Measurements from ENCODE around the gene F10. TPM values are rescaled to one million over a fixed set of nuclear protein-coding genes. Genes with fewer than 3 reads are reported as not detected.
A peak's percentile ranks its signal among the peaks of the same experiment; 100 is the strongest.

The F10 gene
- total RNA-seq, 1 donor from 2014 or later, result 3.5 TPM

- H3K36me3 ChIP-seq, result no peaks in the 10 kb centered on the region
- H3K4me1 ChIP-seq, result peaks cover 23% of the 10 kb centered on the region
- no peaks in the 10 kb centered on the region for H3K9me3 ChIP-seq (replicated peaks)
- H3K27ac ChIP-seq (replicated peaks), result peak overlapping the region; percentile 90
- intact Hi-C loops (cut with micrococcal nuclease), result no loop called here
- H3K4me3 ChIP-seq, result peak overlapping the region; percentile 67
- H3K27me3 ChIP-seq (ENCODE audit: low read depth), result peaks cover 3% of the 10 kb centered on the region
- TF ChIP-seq, protein P1, sequence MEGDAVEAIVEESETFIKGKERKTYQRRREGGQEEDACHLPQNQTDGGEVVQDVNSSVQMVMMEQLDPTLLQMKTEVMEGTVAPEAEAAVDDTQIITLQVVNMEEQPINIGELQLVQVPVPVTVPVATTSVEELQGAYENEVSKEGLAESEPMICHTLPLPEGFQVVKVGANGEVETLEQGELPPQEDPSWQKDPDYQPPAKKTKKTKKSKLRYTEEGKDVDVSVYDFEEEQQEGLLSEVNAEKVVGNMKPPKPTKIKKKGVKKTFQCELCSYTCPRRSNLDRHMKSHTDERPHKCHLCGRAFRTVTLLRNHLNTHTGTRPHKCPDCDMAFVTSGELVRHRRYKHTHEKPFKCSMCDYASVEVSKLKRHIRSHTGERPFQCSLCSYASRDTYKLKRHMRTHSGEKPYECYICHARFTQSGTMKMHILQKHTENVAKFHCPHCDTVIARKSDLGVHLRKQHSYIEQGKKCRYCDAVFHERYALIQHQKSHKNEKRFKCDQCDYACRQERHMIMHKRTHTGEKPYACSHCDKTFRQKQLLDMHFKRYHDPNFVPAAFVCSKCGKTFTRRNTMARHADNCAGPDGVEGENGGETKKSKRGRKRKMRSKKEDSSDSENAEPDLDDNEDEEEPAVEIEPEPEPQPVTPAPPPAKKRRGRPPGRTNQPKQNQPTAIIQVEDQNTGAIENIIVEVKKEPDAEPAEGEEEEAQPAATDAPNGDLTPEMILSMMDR (IDR thresholded peaks at IDR 0.05; ENCODE audit: borderline replicate concordance), result no peak
- DNase-seq, result no peak
Observed at GRCh38 chr13:113151745-113152690, 29.4 kb downstream of the F10 start.

- TF ChIP-seq, protein P1 (IDR thresholded peaks at IDR 0.05; ENCODE audit: borderline replicate concordance), result no peak
- Histone ChIP-seq H3K4me3 (peak overlapping the region; percentile 67), H3K27ac (replicated peaks) (peak overlapping the region; percentile 90)
Observed at GRCh38 chr13:113152691-113152983, 30.0 kb downstream of the F10 start.

DNA sequence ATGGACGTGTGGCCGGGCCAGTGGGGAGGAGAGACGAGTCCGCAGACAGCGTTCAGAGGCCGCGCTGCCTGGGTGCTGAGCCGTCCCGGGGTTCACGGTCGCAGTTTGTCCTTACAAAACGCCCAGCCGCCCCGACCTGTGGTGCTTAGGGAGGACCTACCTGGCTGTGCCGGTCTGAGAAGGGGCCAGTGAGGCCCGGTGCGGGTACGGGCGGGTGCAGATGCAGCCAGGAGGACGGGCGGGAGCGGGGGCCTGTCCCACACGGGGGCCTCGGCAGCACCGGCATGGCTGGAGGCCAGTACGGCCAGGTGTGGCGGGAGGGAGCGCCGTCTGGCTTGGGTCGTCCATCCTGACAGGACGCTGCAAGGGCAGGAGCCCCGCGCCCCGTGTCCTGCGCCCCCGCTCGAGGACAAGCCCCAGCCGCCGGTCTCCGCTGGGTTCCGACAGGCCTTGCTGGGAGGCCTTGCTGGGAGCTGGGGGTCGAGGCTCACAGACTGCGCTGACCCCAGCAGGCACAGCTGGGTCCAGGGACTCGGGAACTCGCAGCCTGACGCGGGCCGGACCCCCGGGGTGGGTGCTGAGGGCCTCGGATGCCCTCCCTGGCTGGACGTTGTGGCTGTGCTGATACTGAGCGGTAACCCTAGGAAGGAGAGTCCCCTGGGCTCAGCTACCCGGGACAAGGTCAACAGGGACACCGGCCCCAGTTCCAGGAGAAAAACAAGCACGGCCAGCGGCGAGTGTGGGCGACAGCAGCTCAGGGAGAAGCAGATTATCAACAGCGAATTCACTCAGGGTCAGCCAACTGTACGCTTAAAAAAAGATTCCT lies 30.6 kb downstream of the F10 start:
- TF ChIP-seq, protein P1 (IDR thresholded peaks at IDR 0.05; ENCODE audit: borderline replicate concordance), result no peak
- intact Hi-C loops (cut with micrococcal nuclease), result no loop called here

More at GRCh38 chr13:113152691-113152983, 30.0 kb downstream of the F10 start:
- no peak for DNase-seq
- H3K27me3 ChIP-seq (ENCODE audit: low read depth), result peaks cover 3% of the 10 kb centered on the region
- H3K4me1 ChIP-seq, result peaks cover 23% of the 10 kb centered on the region
- intact Hi-C loops (cut with micrococcal nuclease), result no loop called here
- H3K36me3 ChIP-seq, result no peaks in the 10 kb centered on the region
- no peaks in the 10 kb centered on the region for H3K9me3 ChIP-seq (replicated peaks)

DNA sequence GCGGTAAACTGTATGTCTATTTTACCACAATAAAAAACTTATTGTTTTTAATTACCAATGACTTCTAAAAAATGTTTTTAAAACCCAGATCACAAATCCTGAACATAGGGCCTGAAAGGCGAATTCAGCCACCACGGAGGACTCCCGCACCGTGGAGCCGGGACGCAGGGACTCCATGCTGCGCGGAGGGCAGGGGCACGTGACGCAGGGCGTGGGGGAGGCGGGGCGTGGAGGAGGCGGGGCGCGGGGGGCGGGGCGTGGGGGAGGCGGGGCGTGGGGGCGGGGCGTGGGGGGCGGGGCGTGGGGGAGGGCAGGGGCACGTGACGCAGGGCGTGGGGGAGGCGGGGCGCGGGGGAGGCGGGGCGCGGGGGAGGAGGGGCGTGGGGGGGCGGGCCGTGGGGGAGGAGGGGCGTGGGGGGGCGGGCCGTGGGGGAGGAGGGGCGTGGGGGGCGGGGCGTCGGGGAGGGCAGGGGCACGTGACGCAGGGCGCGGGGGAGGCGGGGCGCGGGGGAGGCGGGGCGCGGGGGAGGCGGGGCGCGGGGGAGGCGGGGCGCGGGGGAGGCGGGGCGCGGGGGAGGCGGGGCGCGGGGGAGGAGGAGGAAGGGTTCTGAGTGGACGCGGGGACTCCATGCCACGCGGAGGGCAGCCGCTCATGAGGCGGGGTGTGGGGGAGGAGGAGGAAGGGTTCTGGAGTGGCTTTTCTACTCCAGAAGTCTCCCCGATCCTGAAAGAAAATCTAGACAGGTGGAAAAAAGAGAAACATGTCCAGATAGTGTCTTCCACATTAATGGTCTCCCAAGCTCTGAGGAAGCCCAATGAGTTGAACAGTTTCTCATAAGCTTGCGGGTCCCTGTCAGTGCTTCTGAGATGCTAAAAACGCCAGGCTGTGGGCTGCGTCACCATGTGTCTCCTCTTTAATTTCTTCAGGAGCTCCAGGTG lies 31.5 kb downstream of the F10 start:
- H3K27me3 ChIP-seq (ENCODE audit: low read depth), result peaks cover 11% of the 10 kb centered on the region
- H3K36me3 ChIP-seq, result no peaks in the 10 kb centered on the region
- intact Hi-C loops (cut with micrococcal nuclease), result loop anchor here (2.0 kb wide), 1 partner anchor 33 kb away; no protein-coding TSS in a partner anchor
- peak overlapping the region; percentile 67 for H3K4me3 ChIP-seq
- peak overlapping the region; percentile 90 for H3K27ac ChIP-seq (replicated peaks)
- TF ChIP-seq, protein P1 (IDR thresholded peaks at IDR 0.05; ENCODE audit: borderline replicate concordance), result no peak
- H3K4me1 ChIP-seq, result peaks cover 23% of the 10 kb centered on the region
- peak; percentile 81 for DNase-seq
- no peaks in the 10 kb centered on the region for H3K9me3 ChIP-seq (replicated peaks)

More for the DNA sequence above, 30.6 kb downstream of the F10 start:
- Histone ChIP-seq H3K27me3 (ENCODE audit: low read depth) (peaks cover 3% of the 10 kb centered on the region), H3K9me3 (replicated peaks) (no peaks in the 10 kb centered on the region), H3K27ac (replicated peaks) (peak overlapping the region; percentile 90), H3K4me1 (peaks cover 23% of the 10 kb centered on the region), H3K4me3 (peak overlapping the region; percentile 67), H3K36me3 (no peaks in the 10 kb centered on the region)
- DNase-seq, result peak; percentile 48
